Neural cell (in vitro differentiated cells): ENCODE measurements around the gene HENMT1. TPM values are rescaled to one million over a fixed set of nuclear protein-coding genes. Genes with fewer than 3 reads are reported as not detected.

Experiments used
- H2AFZ ChIP-seq: fragments of 200-600, 300-800 bp; sonication (generic), shearing (Covaris generic); 2 replicates; pipeline ENCODE4 v1.6.0; 2014; ENCODE audit warnings: low read depth, mild to moderate bottlenecking, antibody characterized with exemption, low read length, moderate library complexity
- H3F3A ChIP-seq: fragments of 200-600 bp; shearing (Covaris generic); 2 replicates; pipeline ENCODE4 v1.6.1; 2016; ENCODE audit warnings: mild to moderate bottlenecking, moderate library complexity, mixed read lengths, antibody characterized with exemption, low read length; ENCODE audit not compliant: insufficient read depth, poor library complexity, severe bottlenecking
- H3K27ac ChIP-seq: fragments of 200-600, 300-800 bp; sonication (generic), shearing (Covaris generic); 2 replicates; pipeline ENCODE4 v1.5.1; 2014; ENCODE audit warnings: mild to moderate bottlenecking, low read length, moderate library complexity
- H3K27me3 ChIP-seq: fragments of 300-800, 200-600 bp; sonication (generic), shearing (Covaris generic); 2 replicates; pipeline ENCODE4 v1.6.0; 2014; ENCODE audit warnings: mild to moderate bottlenecking, low read depth, low read length, moderate library complexity; ENCODE audit not compliant: insufficient read depth
- H3K36me3 ChIP-seq: fragments of 300-800, 200-600 bp; sonication (generic), shearing (Covaris generic); 2 replicates; pipeline ENCODE4 v1.5.1; 2014; ENCODE audit warnings: mild to moderate bottlenecking, antibody characterized with exemption, low read length, moderate library complexity; ENCODE audit not compliant: insufficient read depth
- H3K4me2 ChIP-seq: fragments of 300-800, 200-600 bp; sonication (generic), shearing (Covaris generic); 2 replicates; pipeline ENCODE4 v1.6.0; 2014; ENCODE audit warnings: mild to moderate bottlenecking, low read length
- H3K4me3 ChIP-seq: fragments of 300-800, 200-600 bp; sonication (generic), shearing (Covaris generic); 2 replicates; pipeline ENCODE4 v1.5.1; 2014; ENCODE audit warnings: mild to moderate bottlenecking, low read length, moderate library complexity
- H3K79me2 ChIP-seq: fragments of 200-600 bp; shearing (Covaris generic); replicated peaks from 2 replicates; pipeline ENCODE4 v1.6.0; 2014; ENCODE audit warnings: mild to moderate bottlenecking, low read length, moderate library complexity; ENCODE audit not compliant: insufficient read depth
- H3K9ac ChIP-seq: fragments of 300-800, 200-600 bp; sonication (generic), shearing (Covaris generic); 2 replicates; pipeline ENCODE4 v1.6.1; 2016; ENCODE audit warnings: mild to moderate bottlenecking, low read length, mixed read lengths
- H3K9me2 ChIP-seq: fragments of 200-600 bp; shearing (Covaris generic); 2 replicates; pipeline ENCODE4 v1.6.1; 2016; ENCODE audit warnings: mild to moderate bottlenecking, low read length, mixed read lengths; ENCODE audit not compliant: insufficient read depth
- H3K9me3 ChIP-seq: fragments of 200-600, 300-800 bp; sonication (generic), shearing (Covaris generic); 2 replicates; pipeline ENCODE4 v1.6.1; 2016; ENCODE audit warnings: mild to moderate bottlenecking, mixed run types, low read length, moderate library complexity, mixed read lengths
- H4K20me1 ChIP-seq: fragments of 200-600 bp; shearing (Covaris generic); 2 replicates; pipeline ENCODE4 v1.6.1; 2016; ENCODE audit warnings: mild to moderate bottlenecking, mixed run types; ENCODE audit not compliant: insufficient read depth
- EP300 ChIP-seq: fragments of 450-650 bp; conservative IDR thresholded peaks from 2 replicates; pipeline ENCODE4 v1.6.1; 2014; ENCODE audit warnings: antibody characterized with exemption, mild to moderate bottlenecking, moderate library complexity; ENCODE audit not compliant: poor library complexity, severe bottlenecking
- EZH2 ChIP-seq: fragments of 200-600, 300-800 bp; shearing (Covaris generic), sonication (generic); IDR thresholded peaks from 2 replicates; pipeline ENCODE4 v1.6.1; 2014; ENCODE audit warnings: antibody characterized with exemption, low read length, borderline replicate concordance, mild to moderate bottlenecking; ENCODE audit not compliant: insufficient read depth, poor library complexity, severe bottlenecking
- MXI1 ChIP-seq: fragments of 450-650 bp; conservative IDR thresholded peaks from 2 replicates; pipeline ENCODE4 v1.6.1; 2014; ENCODE audit warnings: antibody characterized with exemption, mild to moderate bottlenecking; ENCODE audit not compliant: poor library complexity, severe bottlenecking
- POLR2AphosphoS5 ChIP-seq: IDR thresholded peaks from 2 replicates; pipeline ENCODE4 v1.6.1; 2012
- RAD21 ChIP-seq: fragments of 450-650 bp; conservative IDR thresholded peaks from 2 replicates; pipeline ENCODE4 v1.6.1; 2014; ENCODE audit warnings: antibody characterized with exemption, mild to moderate bottlenecking, moderate library complexity
- SMC3 ChIP-seq: fragments of 450-650 bp; conservative IDR thresholded peaks from 2 replicates; pipeline ENCODE4 v1.6.1; 2014; ENCODE audit warnings: antibody characterized with exemption, mild to moderate bottlenecking, moderate library complexity; ENCODE audit not compliant: poor library complexity
- TAF1 ChIP-seq: IDR thresholded peaks from 2 replicates; pipeline ENCODE4 v1.6.1; 2012; ENCODE audit warnings: low read depth
- polyA plus RNA-seq: library from polyadenylated mRNA; depleted of rRNA; stranded (reverse); fragments of >200 nt; gene quantifications from 2 replicates; pipeline ENCODE4 v1.2.3, GENCODE V29; 2014
- TF ChIP-seq, protein P1 (sequence below): fragments of 450-650 bp; IDR thresholded peaks from 2 replicates; pipeline ENCODE4 v1.5.1; 2014; ENCODE audit warnings: antibody characterized with exemption, mild to moderate bottlenecking, moderate library complexity; ENCODE audit not compliant: poor library complexity, severe bottlenecking
- TF ChIP-seq, protein P2 (sequence below): IDR thresholded peaks from 2 replicates; pipeline ENCODE4 v1.6.1; 2012; ENCODE audit warnings: borderline replicate concordance

The HENMT1 gene
- polyA plus RNA-seq, 1 donor from 2014 or later: 4.1 TPM

DNA sequence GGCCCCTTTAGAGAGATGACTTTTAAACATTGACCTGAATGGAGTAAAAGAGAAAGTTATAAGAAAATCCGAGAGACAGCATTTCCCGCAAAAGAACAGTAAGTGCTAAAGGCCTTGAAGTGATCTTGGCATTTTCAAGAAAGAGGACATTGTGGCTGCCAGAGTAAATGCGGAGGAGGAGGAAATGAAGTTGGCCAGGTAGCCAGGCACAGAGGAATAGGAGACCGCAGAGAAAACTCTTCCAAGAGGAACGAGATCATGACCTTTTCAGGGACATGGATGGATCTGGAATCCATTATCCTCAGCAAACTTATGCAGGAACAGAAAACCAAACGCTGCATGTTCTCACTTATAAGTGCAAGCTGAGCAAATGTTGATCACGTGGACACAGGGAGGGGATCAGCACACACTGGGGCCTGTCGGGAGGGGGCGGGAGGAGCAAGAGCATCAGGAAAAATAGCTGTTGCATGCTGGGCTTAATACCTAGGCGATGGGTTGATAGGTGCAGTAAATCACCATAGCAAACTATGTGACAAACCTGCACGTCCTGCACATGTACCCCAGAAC is 51.3 kb downstream of the HENMT1 start:
- Histone ChIP-seq H3K9ac (no peak overlapping the region), H3F3A (no peaks in the 10 kb centered on the region), H3K36me3 (no peaks in the 10 kb centered on the region), H2AFZ (no peak overlapping the region), H3K79me2 (no peaks in the 10 kb centered on the region), H3K4me3 (no peak overlapping the region), H3K9me3 (no peaks in the 10 kb centered on the region), H4K20me1 (no peaks in the 10 kb centered on the region), H3K4me2 (no peak overlapping the region), H3K27ac (no peak overlapping the region), H3K27me3 (no peaks in the 10 kb centered on the region), H3K9me2 (no peaks in the 10 kb centered on the region)
- TF ChIP-seq, protein P1, sequence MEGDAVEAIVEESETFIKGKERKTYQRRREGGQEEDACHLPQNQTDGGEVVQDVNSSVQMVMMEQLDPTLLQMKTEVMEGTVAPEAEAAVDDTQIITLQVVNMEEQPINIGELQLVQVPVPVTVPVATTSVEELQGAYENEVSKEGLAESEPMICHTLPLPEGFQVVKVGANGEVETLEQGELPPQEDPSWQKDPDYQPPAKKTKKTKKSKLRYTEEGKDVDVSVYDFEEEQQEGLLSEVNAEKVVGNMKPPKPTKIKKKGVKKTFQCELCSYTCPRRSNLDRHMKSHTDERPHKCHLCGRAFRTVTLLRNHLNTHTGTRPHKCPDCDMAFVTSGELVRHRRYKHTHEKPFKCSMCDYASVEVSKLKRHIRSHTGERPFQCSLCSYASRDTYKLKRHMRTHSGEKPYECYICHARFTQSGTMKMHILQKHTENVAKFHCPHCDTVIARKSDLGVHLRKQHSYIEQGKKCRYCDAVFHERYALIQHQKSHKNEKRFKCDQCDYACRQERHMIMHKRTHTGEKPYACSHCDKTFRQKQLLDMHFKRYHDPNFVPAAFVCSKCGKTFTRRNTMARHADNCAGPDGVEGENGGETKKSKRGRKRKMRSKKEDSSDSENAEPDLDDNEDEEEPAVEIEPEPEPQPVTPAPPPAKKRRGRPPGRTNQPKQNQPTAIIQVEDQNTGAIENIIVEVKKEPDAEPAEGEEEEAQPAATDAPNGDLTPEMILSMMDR: no peak
- TF ChIP-seq TAF1: no peak
- TF ChIP-seq POLR2AphosphoS5: no peak
- TF ChIP-seq EZH2: no peak
- no peak for TF ChIP-seq SMC3
- TF ChIP-seq MXI1: no peak
- TF ChIP-seq EP300: no peak

DNA sequence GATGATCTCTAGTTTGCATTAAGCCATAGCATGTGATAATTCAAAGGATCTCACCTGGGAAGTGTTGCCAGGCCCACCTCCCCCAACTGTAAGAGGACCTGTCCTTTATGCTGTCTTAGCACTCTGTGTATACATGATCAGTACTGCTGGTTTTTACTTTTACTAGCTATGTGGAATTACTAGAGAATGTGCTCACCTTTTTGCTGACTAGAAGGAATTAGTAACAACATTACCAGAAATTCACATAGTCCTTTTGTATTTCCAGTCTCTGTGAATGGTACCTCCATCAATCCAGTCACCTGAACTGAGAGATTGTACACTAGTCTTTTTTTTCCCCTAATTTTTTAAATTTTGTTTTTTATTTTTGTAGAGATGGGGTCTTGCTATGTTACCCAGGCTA is 54.4 kb downstream of the HENMT1 start:
- H3K4me2 ChIP-seq: no peak overlapping the region
- TF ChIP-seq POLR2AphosphoS5: no peak
- TF ChIP-seq SMC3: no peak
- no peak for TF ChIP-seq RAD21
- TF ChIP-seq EP300: no peak
- no peak for TF ChIP-seq EZH2
- TF ChIP-seq TAF1: no peak
- TF ChIP-seq, protein P2, sequence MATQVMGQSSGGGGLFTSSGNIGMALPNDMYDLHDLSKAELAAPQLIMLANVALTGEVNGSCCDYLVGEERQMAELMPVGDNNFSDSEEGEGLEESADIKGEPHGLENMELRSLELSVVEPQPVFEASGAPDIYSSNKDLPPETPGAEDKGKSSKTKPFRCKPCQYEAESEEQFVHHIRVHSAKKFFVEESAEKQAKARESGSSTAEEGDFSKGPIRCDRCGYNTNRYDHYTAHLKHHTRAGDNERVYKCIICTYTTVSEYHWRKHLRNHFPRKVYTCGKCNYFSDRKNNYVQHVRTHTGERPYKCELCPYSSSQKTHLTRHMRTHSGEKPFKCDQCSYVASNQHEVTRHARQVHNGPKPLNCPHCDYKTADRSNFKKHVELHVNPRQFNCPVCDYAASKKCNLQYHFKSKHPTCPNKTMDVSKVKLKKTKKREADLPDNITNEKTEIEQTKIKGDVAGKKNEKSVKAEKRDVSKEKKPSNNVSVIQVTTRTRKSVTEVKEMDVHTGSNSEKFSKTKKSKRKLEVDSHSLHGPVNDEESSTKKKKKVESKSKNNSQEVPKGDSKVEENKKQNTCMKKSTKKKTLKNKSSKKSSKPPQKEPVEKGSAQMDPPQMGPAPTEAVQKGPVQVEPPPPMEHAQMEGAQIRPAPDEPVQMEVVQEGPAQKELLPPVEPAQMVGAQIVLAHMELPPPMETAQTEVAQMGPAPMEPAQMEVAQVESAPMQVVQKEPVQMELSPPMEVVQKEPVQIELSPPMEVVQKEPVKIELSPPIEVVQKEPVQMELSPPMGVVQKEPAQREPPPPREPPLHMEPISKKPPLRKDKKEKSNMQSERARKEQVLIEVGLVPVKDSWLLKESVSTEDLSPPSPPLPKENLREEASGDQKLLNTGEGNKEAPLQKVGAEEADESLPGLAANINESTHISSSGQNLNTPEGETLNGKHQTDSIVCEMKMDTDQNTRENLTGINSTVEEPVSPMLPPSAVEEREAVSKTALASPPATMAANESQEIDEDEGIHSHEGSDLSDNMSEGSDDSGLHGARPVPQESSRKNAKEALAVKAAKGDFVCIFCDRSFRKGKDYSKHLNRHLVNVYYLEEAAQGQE: no peak
- TF ChIP-seq, protein P1: no peak
- no peak for TF ChIP-seq MXI1
- H4K20me1 ChIP-seq: no peaks in the 10 kb centered on the region
- no peaks in the 10 kb centered on the region for H3F3A ChIP-seq
- H3K27me3 ChIP-seq: no peaks in the 10 kb centered on the region
- H3K9me3 ChIP-seq: no peaks in the 10 kb centered on the region
- no peaks in the 10 kb centered on the region for H3K9me2 ChIP-seq
- H3K79me2 ChIP-seq: no peaks in the 10 kb centered on the region
- H3K4me3 ChIP-seq: no peak overlapping the region
- no peak overlapping the region for H3K9ac ChIP-seq
- H3K36me3 ChIP-seq: no peaks in the 10 kb centered on the region
- H3K27ac ChIP-seq: no peak overlapping the region
- H2AFZ ChIP-seq: no peak overlapping the region
